ENCODE results near the gene TUBG1. TPM values are rescaled to one million over a fixed set of nuclear protein-coding genes. Genes with fewer than 3 reads are reported as not detected.

Gene TUBG1
- total and polyA plus RNA-seq, 9 donors: 11.3 to 41.2 (median 25.1) TPM

DNA sequence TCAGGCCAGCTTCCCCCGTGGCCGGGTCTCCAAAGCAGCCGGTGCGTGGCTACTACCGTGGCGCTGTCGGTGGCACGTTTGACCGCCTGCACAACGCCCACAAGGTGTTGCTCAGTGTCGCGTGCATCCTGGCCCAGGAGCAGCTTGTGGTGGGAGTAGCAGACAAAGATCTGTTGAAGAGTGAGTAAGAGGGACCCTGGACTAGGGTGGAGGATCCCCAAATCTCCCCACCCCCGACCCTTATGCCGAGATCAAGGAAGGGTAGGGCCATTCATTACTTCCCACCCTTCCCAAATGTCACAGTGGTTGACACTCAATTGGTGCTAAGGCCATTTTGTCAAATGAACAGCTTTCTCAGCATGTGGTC, 46.4 kb upstream of the TUBG1 start:
- WGBS, 3 donors: 67 to 80% (median 70%) methylated on average over 14 of the region's 14 CpGs
- peaks cover 19% of the 10 kb centered on the region for H3K4me1 ChIP-seq (ENCODE audit: insufficient read depth)
- H3K36me3 ChIP-seq: no peaks in the 10 kb centered on the region
- no peak for DNase-seq
- no peaks in the 10 kb centered on the region for H3K9me3 ChIP-seq
- peak overlapping the region; percentile 88 for H3K4me3 ChIP-seq
- intact Hi-C loops (cut with DNase I): no loop called here
- no peak overlapping the region for H3K27ac ChIP-seq
- no peak for TF ChIP-seq EP300 (IDR thresholded peaks at IDR 0.05)
- TF ChIP-seq CTCF (IDR thresholded peaks at IDR 0.05): no peak
- TF ChIP-seq POLR2A (IDR thresholded peaks at IDR 0.05): no peak
- no peaks in the 10 kb centered on the region for H3K27me3 ChIP-seq

GRCh38 chr17:42563543-42563942, 45.9 kb upstream of the TUBG1 start:
- DNase-seq: no peak
- H3K9me3 ChIP-seq: no peaks in the 10 kb centered on the region
- intact Hi-C loops (cut with DNase I): no loop called here
- no peak for TF ChIP-seq POLR2A (IDR thresholded peaks at IDR 0.05)
- TF ChIP-seq CTCF (IDR thresholded peaks at IDR 0.05): no peak
- TF ChIP-seq EP300 (IDR thresholded peaks at IDR 0.05): no peak
- H3K4me3 ChIP-seq: no peak overlapping the region
- peaks cover 19% of the 10 kb centered on the region for H3K4me1 ChIP-seq (ENCODE audit: insufficient read depth)
- 50 to 64% (median 56%) methylated on average over 1 of the region's 1 CpG for WGBS, 3 donors
- H3K27ac ChIP-seq: no peak overlapping the region
- H3K36me3 ChIP-seq: no peaks in the 10 kb centered on the region
- H3K27me3 ChIP-seq: no peaks in the 10 kb centered on the region

DNA sequence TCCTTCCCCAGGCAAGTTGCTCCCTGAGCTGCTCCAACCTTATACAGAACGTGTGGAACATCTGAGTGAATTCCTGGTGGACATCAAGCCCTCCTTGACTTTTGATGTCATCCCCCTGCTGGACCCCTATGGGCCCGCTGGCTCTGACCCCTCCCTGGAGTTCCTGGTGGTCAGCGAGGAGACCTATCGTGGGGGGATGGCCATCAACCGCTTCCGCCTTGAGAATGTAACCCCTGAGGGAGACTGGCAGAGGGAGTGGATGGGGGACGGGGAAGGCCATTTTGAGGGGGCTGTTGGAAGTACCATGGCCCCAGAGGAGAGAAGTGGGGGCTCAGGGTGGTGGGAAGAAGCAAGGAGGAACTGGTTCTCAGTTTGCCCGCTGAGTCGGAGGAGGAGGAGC, 45.5 kb upstream of the TUBG1 start:
- no peak overlapping the region for H3K4me3 ChIP-seq
- H3K4me1 ChIP-seq (ENCODE audit: insufficient read depth): peaks cover 19% of the 10 kb centered on the region
- no peaks in the 10 kb centered on the region for H3K27me3 ChIP-seq
- no peaks in the 10 kb centered on the region for H3K36me3 ChIP-seq
- intact Hi-C loops (cut with DNase I): no loop called here
- H3K9me3 ChIP-seq: no peaks in the 10 kb centered on the region
- no peak for TF ChIP-seq CTCF (IDR thresholded peaks at IDR 0.05)
- TF ChIP-seq EP300 (IDR thresholded peaks at IDR 0.05): no peak
- no peak for TF ChIP-seq POLR2A (IDR thresholded peaks at IDR 0.05)
- WGBS, 3 donors: 74 to 85% (median 77%) methylated on average over 9 of the region's 9 CpGs
- DNase-seq: peak in 1 of 5 donors; percentile 22
- no peak overlapping the region for H3K27ac ChIP-seq

DNA sequence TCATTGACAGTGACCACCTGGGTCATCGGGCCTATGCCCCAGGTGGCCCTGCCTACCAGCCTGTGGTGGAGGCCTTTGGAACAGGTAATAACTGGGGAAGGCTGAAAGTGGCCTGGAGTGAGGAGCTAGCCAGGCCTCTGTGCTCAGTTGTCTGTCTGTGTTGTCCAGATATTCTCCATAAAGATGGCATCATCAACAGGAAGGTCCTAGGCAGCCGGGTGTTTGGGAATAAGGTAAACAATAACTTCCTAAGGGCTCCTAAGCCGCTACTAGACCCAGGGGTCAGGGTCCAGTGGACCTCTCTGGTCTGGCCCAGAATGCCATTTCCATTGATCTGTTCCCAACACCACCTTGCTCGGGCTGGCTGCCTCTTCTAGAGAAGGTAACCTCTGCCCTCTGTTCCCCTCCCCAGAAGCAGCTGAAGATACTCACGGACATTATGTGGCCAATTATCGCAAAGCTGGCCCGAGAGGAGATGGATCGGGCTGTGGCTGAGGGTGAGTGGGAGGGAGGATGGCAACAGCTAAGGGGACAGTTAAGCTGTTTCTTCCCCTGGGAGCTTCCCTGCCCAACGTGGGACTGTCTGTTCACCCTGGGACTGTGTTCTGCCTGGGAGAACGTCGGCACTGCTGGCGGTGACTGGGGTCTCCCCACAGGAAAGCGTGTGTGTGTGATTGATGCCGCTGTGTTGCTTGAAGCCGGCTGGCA, 44.5 kb upstream of the TUBG1 start:
- Histone ChIP-seq H3K36me3 (no peaks in the 10 kb centered on the region), H3K27ac (no peak overlapping the region), H3K27me3 (no peaks in the 10 kb centered on the region), H3K4me3 (no peak overlapping the region), H3K4me1 (ENCODE audit: insufficient read depth) (peaks cover 19% of the 10 kb centered on the region), H3K9me3 (no peaks in the 10 kb centered on the region)
- intact Hi-C loops (cut with DNase I): no loop called here
- TF ChIP-seq EP300 (IDR thresholded peaks at IDR 0.05): no peak
- no peak for TF ChIP-seq CTCF (IDR thresholded peaks at IDR 0.05)
- TF ChIP-seq POLR2A (IDR thresholded peaks at IDR 0.05): no peak
- 82 to 90% (median 83%) methylated on average over 15 of the region's 15 CpGs for WGBS, 3 donors
- DNase-seq: peak in 1 of 5 donors; percentile 22
